D341Med (cell line): ENCODE data around the gene CKAP2L.

Experiments
- DNase-seq: peaks from one replicate; pipeline ENCODE4 v3.0.0; 2012; ENCODE audit warnings: low spot score

Gene CKAP2L

GRCh38 chr2:112762276-112762675 lies 2.1 kb downstream of the CKAP2L start:
- no peak for DNase-seq

GRCh38 chr2:112760149-112760548 lies 4.3 kb downstream of the CKAP2L start:
- DNase-seq = no peak

GRCh38 chr2:112758711-112759110 lies 5.7 kb downstream of the CKAP2L start:
- no peak for DNase-seq

- no peak for DNase-seq
Observed at GRCh38 chr2:112757265-112757664, 7.1 kb downstream of the CKAP2L start.

- no peak for DNase-seq
Observed at GRCh38 chr2:112756207-112756606, 8.2 kb downstream of the CKAP2L start.

- no peak for DNase-seq
Observed at GRCh38 chr2:112755444-112755843, 9.0 kb downstream of the CKAP2L start.

GRCh38 chr2:112754564-112754963 lies 9.8 kb downstream of the CKAP2L start:
- DNase-seq = no peak

- DNase-seq = no peak
Observed at GRCh38 chr2:112752667-112753066, 11.7 kb downstream of the CKAP2L start.

GRCh38 chr2:112751451-112752197 lies 12.8 kb downstream of the CKAP2L start:
- DNase-seq = no peak

GRCh38 chr2:112750560-112750843 lies 13.9 kb downstream of the CKAP2L start:
- no peak for DNase-seq

GRCh38 chr2:112749755-112750559 lies 14.5 kb downstream of the CKAP2L start:
- DNase-seq = peak; percentile 82

GRCh38 chr2:112740527-112740926 lies 23.9 kb downstream of the CKAP2L start:
- DNase-seq = no peak

GRCh38 chr2:112737542-112738232 lies 26.7 kb downstream of the CKAP2L start:
- no peak for DNase-seq

GRCh38 chr2:112733871-112734270 lies 30.5 kb downstream of the CKAP2L start:
- DNase-seq = no peak

GRCh38 chr2:112733456-112733855 lies 31.0 kb downstream of the CKAP2L start:
- no peak for DNase-seq

GRCh38 chr2:112731479-112731878 lies 32.9 kb downstream of the CKAP2L start:
- no peak for DNase-seq

GRCh38 chr2:112730791-112731190 lies 33.6 kb downstream of the CKAP2L start:
- DNase-seq = no peak

GRCh38 chr2:112730216-112730615 lies 34.2 kb downstream of the CKAP2L start:
- DNase-seq = no peak

- DNase-seq = no peak
Observed at GRCh38 chr2:112728378-112729175, 35.8 kb downstream of the CKAP2L start.

GRCh38 chr2:112728029-112728362 lies 36.4 kb downstream of the CKAP2L start:
- no peak for DNase-seq

- no peak for DNase-seq
Observed at GRCh38 chr2:112727276-112728028, 37.0 kb downstream of the CKAP2L start.
